Measurements from ENCODE around the gene MOBP.

Gene MOBP

GRCh38 chr3:39428745-39429201 is 38.7 kb upstream of the MOBP start:
- Histone ChIP-seq H3K4me2 (ENCODE audit: low read length) (no peak overlapping the region), H3F3A (ENCODE audit: control insufficient read depth, insufficient read depth) (no peaks in the 10 kb centered on the region), H3K27ac (ENCODE audit: low read depth, low read length) (no peak overlapping the region), H3K4me3 (ENCODE audit: low read length) (no peak overlapping the region), H3K9me2 (replicated peaks; ENCODE audit: control insufficient read depth, low read length) (no peaks in the 10 kb centered on the region), H4K20me1 (ENCODE audit: control insufficient read depth, insufficient read depth, low read depth, low read length) (no peaks in the 10 kb centered on the region), H3K4me1 (ENCODE audit: control insufficient read depth, low read length) (no peaks in the 10 kb centered on the region), H3K27me3 (ENCODE audit: control insufficient read depth, low read length) (peaks cover 12% of the 10 kb centered on the region), H3K36me3 (ENCODE audit: control insufficient read depth, low read length) (no peaks in the 10 kb centered on the region), H3K79me2 (ENCODE audit: control insufficient read depth, low read length) (no peaks in the 10 kb centered on the region), H3K9me3 (ENCODE audit: control insufficient read depth, insufficient read depth, low read length) (no peaks in the 10 kb centered on the region)
- TF ChIP-seq CTCF (IDR thresholded peaks at IDR 0.05; ENCODE audit: low read depth, low read length, poor library complexity, severe bottlenecking) (no peak), EZH2phosphoT487 (IDR thresholded peaks at IDR 0.05; ENCODE audit: borderline replicate concordance, low read length) (no peak)

- no peaks in the 10 kb centered on the region for H3F3A ChIP-seq (ENCODE audit: control insufficient read depth, insufficient read depth)
- TF ChIP-seq CTCF (IDR thresholded peaks at IDR 0.05; ENCODE audit: low read depth, low read length, poor library complexity, severe bottlenecking) (no peak), EZH2phosphoT487 (IDR thresholded peaks at IDR 0.05; ENCODE audit: borderline replicate concordance, low read length) (no peak)
- H3K4me1 ChIP-seq (ENCODE audit: control insufficient read depth, low read length): no peaks in the 10 kb centered on the region
These were observed 38.0 kb upstream of the MOBP start for GRCh38 chr3:39429466-39429865.

GRCh38 chr3:39432342-39432741 is 35.1 kb upstream of the MOBP start:
- H3K79me2 ChIP-seq (ENCODE audit: control insufficient read depth, low read length): no peaks in the 10 kb centered on the region
- H3K4me3 ChIP-seq (ENCODE audit: low read length): no peak overlapping the region
- H3K4me2 ChIP-seq (ENCODE audit: low read length): no peak overlapping the region
- H3K9me2 ChIP-seq (replicated peaks; ENCODE audit: control insufficient read depth, low read length): no peaks in the 10 kb centered on the region
- H4K20me1 ChIP-seq (ENCODE audit: control insufficient read depth, insufficient read depth, low read depth, low read length): no peaks in the 10 kb centered on the region
- no peak overlapping the region for H3K27ac ChIP-seq (ENCODE audit: low read depth, low read length)
- no peaks in the 10 kb centered on the region for H3K4me1 ChIP-seq (ENCODE audit: control insufficient read depth, low read length)
- peaks cover 3% of the 10 kb centered on the region; the same call in 1 of the 2 replicates for H3K27me3 ChIP-seq (ENCODE audit: control insufficient read depth, low read length)
- no peaks in the 10 kb centered on the region for H3K9me3 ChIP-seq (ENCODE audit: control insufficient read depth, insufficient read depth, low read length)
- H3F3A ChIP-seq (ENCODE audit: control insufficient read depth, insufficient read depth): no peaks in the 10 kb centered on the region
- H3K36me3 ChIP-seq (ENCODE audit: control insufficient read depth, low read length): no peaks in the 10 kb centered on the region
- no peak for TF ChIP-seq CTCF (IDR thresholded peaks at IDR 0.05; ENCODE audit: low read depth, low read length, poor library complexity, severe bottlenecking)
- no peak for TF ChIP-seq EZH2phosphoT487 (IDR thresholded peaks at IDR 0.05; ENCODE audit: borderline replicate concordance, low read length)

More at GRCh38 chr3:39429466-39429865, 38.0 kb upstream of the MOBP start:
- no peak overlapping the region for H3K27ac ChIP-seq (ENCODE audit: low read depth, low read length)
- H3K4me2 ChIP-seq (ENCODE audit: low read length): no peak overlapping the region
- no peak overlapping the region for H3K4me3 ChIP-seq (ENCODE audit: low read length)
- H4K20me1 ChIP-seq (ENCODE audit: control insufficient read depth, insufficient read depth, low read depth, low read length): no peaks in the 10 kb centered on the region
- no peaks in the 10 kb centered on the region for H3K79me2 ChIP-seq (ENCODE audit: control insufficient read depth, low read length)
- H3K36me3 ChIP-seq (ENCODE audit: control insufficient read depth, low read length): no peaks in the 10 kb centered on the region
- peaks cover 12% of the 10 kb centered on the region for H3K27me3 ChIP-seq (ENCODE audit: control insufficient read depth, low read length)
- H3K9me2 ChIP-seq (replicated peaks; ENCODE audit: control insufficient read depth, low read length): no peaks in the 10 kb centered on the region
- H3K9me3 ChIP-seq (ENCODE audit: control insufficient read depth, insufficient read depth, low read length): no peaks in the 10 kb centered on the region
